SK-N-SH (cell line): ENCODE measurements around the gene CSTA.

Experiments
- CTCF ChIP-seq: fragments of 200-600 bp; sonication (generic); IDR thresholded peaks from 2 replicates; pipeline ENCODE4 v1.6.1; 2017; ENCODE audit warnings: antibody characterized with exemption, mild to moderate bottlenecking, moderate library complexity
- EP300 ChIP-seq, 2 experiments: IDR thresholded peaks; 2 replicates each; pipeline versions ENCODE4 v1.4.0 to v1.6.1; 2012; ENCODE audit warnings: borderline replicate concordance in 1 of 2, low read depth in 1 of 2, low read length in 1 of 2
- SIN3A ChIP-seq: IDR thresholded peaks from 2 replicates; pipeline ENCODE4 v1.6.1; 2012; ENCODE audit warnings: low read depth, mild to moderate bottlenecking, low read length, moderate library complexity, borderline replicate concordance
- SMC3 ChIP-seq: IDR thresholded peaks from 2 replicates; pipeline ENCODE4 v1.6.1; 2012; ENCODE audit warnings: low read depth, low read length, improper control_type of control experiment

GRCh38 chr3:122313281-122313680, 11.8 kb upstream of the CSTA start:
- TF ChIP-seq SIN3A (no peak), SMC3 (no peak), EP300 (IDR thresholded peaks at IDR 0.05; ENCODE audit: borderline replicate concordance in 1 of 2, low read depth in 1 of 2, low read length in 1 of 2) (no peak), CTCF (no peak)
